PC-9 (cell line): ENCODE measurements around the gene STARD13. TPM values are rescaled to one million over a fixed set of nuclear protein-coding genes. Genes with fewer than 3 reads are reported as not detected.

Experiments used
- BruUV-seq: library from RNA; stranded (reverse); fragments of 400-500 nt; replicated peaks from 2 replicates; lab custom pipeline; 2021; lab: Mats Ljungman, UMichigan
- CTCF ChIA-PET: fragments of 300-600 bp; sonication (Branson Sonifier 250); formaldehyde crosslinking; loops from one replicate; lab custom pipeline; 2022; ENCODE audit warnings: antibody characterized with exemption; lab: Charles Lee
- POLR2A ChIA-PET: fragments of 300-600 bp; sonication (Branson Sonifier 250); formaldehyde crosslinking; loops from one replicate; lab custom pipeline; 2022; ENCODE audit warnings: antibody characterized with exemption; ENCODE audit not compliant: unreplicated experiment; lab: Charles Lee
- DNase-seq, 2 experiments: peaks; one replicate each; pipeline versions ENCODE4 v3.0.0 to v3.0.0-alpha.2; 2015 to 2022; ENCODE audit warnings: mixed read lengths in 1 of 2
- H2AFZ ChIP-seq: fragments of 200-600 bp; sonication (generic); 2 replicates; pipeline ENCODE4 v1.8.1; 2017; ENCODE audit warnings: antibody characterized with exemption
- H3F3A ChIP-seq: fragments of 200-600 bp; sonication (generic); 2 replicates; pipeline ENCODE4 v1.8.1; 2017; ENCODE audit warnings: antibody characterized with exemption, mild to moderate bottlenecking, low read depth; ENCODE audit not compliant: insufficient read depth
- H3K27ac ChIP-seq: fragments of 200-600 bp; sonication (generic); 2 replicates; pipeline ENCODE4 v1.6.1; 2016; ENCODE audit warnings: mixed run types
- H3K27me3 ChIP-seq: fragments of 200-600 bp; sonication (generic); 2 replicates; pipeline ENCODE4 v1.6.1; 2016; ENCODE audit warnings: low read depth, mixed run types; ENCODE audit not compliant: insufficient read depth
- H3K36me3 ChIP-seq: fragments of 200-600 bp; sonication (generic); 2 replicates; pipeline ENCODE4 v1.6.1; 2016; ENCODE audit warnings: low read depth, mixed run types
- H3K4me1 ChIP-seq: fragments of 200-600 bp; sonication (generic); replicated peaks from 2 replicates; pipeline ENCODE4 v1.6.1; 2016; ENCODE audit warnings: mixed run types; ENCODE audit not compliant: insufficient read depth
- H3K4me2 ChIP-seq: fragments of 200-600 bp; sonication (generic); 2 replicates; pipeline ENCODE4 v1.6.1; 2017; ENCODE audit warnings: mixed run types
- H3K4me3 ChIP-seq: fragments of 200-600 bp; sonication (generic); 2 replicates; pipeline ENCODE4 v1.6.1; 2016; ENCODE audit warnings: mixed run types
- H3K79me2 ChIP-seq: fragments of 200-600 bp; sonication (generic); 2 replicates; pipeline ENCODE4 v1.6.1; 2017; ENCODE audit warnings: low read depth, mixed run types
- H3K9me2 ChIP-seq: fragments of 200-600 bp; sonication (generic); 2 replicates; pipeline ENCODE4 v1.8.1; 2017; ENCODE audit warnings: mild to moderate bottlenecking; ENCODE audit not compliant: insufficient read depth
- H3K9me3 ChIP-seq: fragments of 200-600 bp; sonication (generic); 2 replicates; pipeline ENCODE4 v1.8.1; 2016; ENCODE audit warnings: low read depth; ENCODE audit not compliant: insufficient read depth
- H4K20me1 ChIP-seq: fragments of 200-600 bp; sonication (generic); 2 replicates; pipeline ENCODE4 v1.8.1; 2017; ENCODE audit not compliant: insufficient read depth
- CTCF ChIP-seq: fragments of 200-600 bp; sonication (generic); conservative IDR thresholded peaks from 2 replicates; pipeline ENCODE4 v1.6.1; 2017; ENCODE audit warnings: mixed run types, antibody characterized with exemption, mild to moderate bottlenecking, moderate library complexity
- EZH2 ChIP-seq: fragments of 200-600 bp; sonication (generic); IDR thresholded peaks from 2 replicates; pipeline ENCODE4 v1.8.0; 2017; ENCODE audit warnings: antibody characterized with exemption, low read depth
- intact Hi-C: fragments of 100-400 bp; cut with micrococcal nuclease; formaldehyde crosslinking; loops from one replicate; pipeline ENCODE4 v1.10.0; 2022; ENCODE audit not compliant: unreplicated experiment
- total RNA-seq: library from RNA; stranded (reverse); gene quantifications from 2 replicates; pipeline ENCODE4 v1.2.3, GENCODE V29; 2021

Gene STARD13
- total RNA-seq, 1 experiment from 2014 or later, result 19.6 TPM

GRCh38 chr13:33108620-33109019, 176.9 kb downstream of the STARD13 start:
- POLR2A ChIA-PET, result no interaction called here
- Histone ChIP-seq H3K9me3 (no peaks in the 10 kb centered on the region), H4K20me1 (no peaks in the 10 kb centered on the region), H2AFZ (no peak overlapping the region), H3K4me1 (no peaks in the 10 kb centered on the region), H3K27ac (no peak overlapping the region), H3F3A (no peaks in the 10 kb centered on the region), H3K36me3 (peaks cover 14% of the 10 kb centered on the region), H3K4me3 (no peak overlapping the region), H3K9me2 (no peaks in the 10 kb centered on the region), H3K27me3 (no peaks in the 10 kb centered on the region), H3K79me2 (no peaks in the 10 kb centered on the region), H3K4me2 (no peak overlapping the region)
- no TSS peak for BruUV-seq
- DNase-seq, result no peak
- CTCF ChIA-PET, result no interaction called here
- TF ChIP-seq CTCF, result no peak
- no peak for TF ChIP-seq EZH2
- intact Hi-C loops, result no loop called here

- TF ChIP-seq EZH2 (no peak), CTCF (no peak)
- H3F3A ChIP-seq, result peaks cover 2% of the 10 kb centered on the region
- no peaks in the 10 kb centered on the region for H3K27me3 ChIP-seq
- intact Hi-C loops, result no loop called here
- H4K20me1 ChIP-seq, result no peaks in the 10 kb centered on the region
- H3K9me2 ChIP-seq, result no peaks in the 10 kb centered on the region; the same call in 1 of the 2 replicates
- ChIA-PET CTCF (no interaction called here), POLR2A (no interaction called here)
- H3K27ac ChIP-seq, result no peak overlapping the region
- no peak for DNase-seq
- H3K79me2 ChIP-seq, result no peaks in the 10 kb centered on the region
- no peak overlapping the region for H3K4me3 ChIP-seq
- no peak overlapping the region for H2AFZ ChIP-seq
- no TSS peak for BruUV-seq
- peaks cover 14% of the 10 kb centered on the region for H3K36me3 ChIP-seq
- H3K4me1 ChIP-seq, result no peaks in the 10 kb centered on the region
- no peaks in the 10 kb centered on the region for H3K9me3 ChIP-seq
- H3K4me2 ChIP-seq, result no peak overlapping the region
These were observed 178.2 kb downstream of the STARD13 start for GRCh38 chr13:33107361-33107760.

GRCh38 chr13:33106656-33107360, 178.7 kb downstream of the STARD13 start:
- no peak overlapping the region for H3K4me2 ChIP-seq
- no peaks in the 10 kb centered on the region for H3K4me1 ChIP-seq
- no peaks in the 10 kb centered on the region for H4K20me1 ChIP-seq
- CTCF ChIA-PET, result no interaction called here
- DNase-seq, result no peak
- no peaks in the 10 kb centered on the region; the same call in 1 of the 2 replicates for H3K9me2 ChIP-seq
- TF ChIP-seq EZH2 (no peak), CTCF (no peak)
- intact Hi-C loops, result no loop called here
- no peak overlapping the region for H3K27ac ChIP-seq
- H3K4me3 ChIP-seq, result no peak overlapping the region
- H2AFZ ChIP-seq, result no peak overlapping the region
- H3K36me3 ChIP-seq, result peaks cover 14% of the 10 kb centered on the region
- peaks cover 4% of the 10 kb centered on the region for H3F3A ChIP-seq
- no peaks in the 10 kb centered on the region for H3K9me3 ChIP-seq
- H3K79me2 ChIP-seq, result no peaks in the 10 kb centered on the region
- H3K27me3 ChIP-seq, result no peaks in the 10 kb centered on the region
- no TSS peak for BruUV-seq
- POLR2A ChIA-PET, result no interaction called here
